ENCODE data around the gene PRR13. TPM values are rescaled to one million over a fixed set of nuclear protein-coding genes. Genes with fewer than 3 reads are reported as not detected.

The PRR13 gene
- total and polyA plus RNA-seq, 8 donors = 44.3 to 437 (median 164) TPM

DNA sequence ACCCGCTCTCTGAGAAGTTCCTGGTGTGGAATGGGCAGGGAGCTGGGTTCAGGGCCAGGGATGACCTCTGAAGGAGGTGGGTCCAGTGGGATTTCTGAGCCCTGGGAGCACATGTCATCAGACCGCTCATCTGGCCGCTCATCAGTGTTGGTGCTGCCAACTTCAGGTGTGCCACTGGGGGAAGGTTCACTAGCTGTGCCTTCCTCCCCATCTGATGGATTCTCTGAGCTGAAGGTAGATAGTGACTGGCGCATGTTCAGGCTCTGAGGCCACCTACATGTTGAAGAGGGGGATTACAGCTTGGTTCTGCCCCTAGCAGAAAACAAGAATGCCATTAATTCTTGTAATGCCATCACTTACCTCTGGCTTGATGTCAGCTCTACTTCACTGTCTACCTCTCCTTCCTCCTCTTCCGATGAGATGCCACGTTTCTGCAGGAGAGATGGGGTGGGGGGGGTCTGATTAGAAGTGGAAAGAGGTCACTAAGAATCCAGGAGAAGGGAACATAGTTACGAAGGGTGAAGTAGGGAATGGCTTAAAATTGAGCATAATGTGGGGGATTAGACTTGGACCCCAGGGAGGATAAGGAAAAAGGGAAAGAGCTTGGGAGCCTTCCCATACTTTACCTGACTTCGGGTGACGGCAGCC is 40.5 kb downstream of the PRR13 start:
- Histone ChIP-seq H3K9me3 (no peaks in the 10 kb centered on the region), H3K4me1 (peaks cover 0 to 59% (median 36%) of the 10 kb centered on the region in 4 donors), H3K4me3 (no peak overlapping the region), H3K27me3 (no peaks in the 10 kb centered on the region), H3K27ac (peak overlapping the region in 4 of 5 donors; percentile 3 to 54 (median 32)), H3K36me3 (peaks cover 59 to 100% (median 100%) of the 10 kb centered on the region in 4 donors)
- intact Hi-C loops (cut with DNase I; ENCODE audit: low total_unique reads) = no loop called here
- no peak for DNase-seq
- 75 to 82% (median 78%) methylated on average over 8 to 9 of the region's 9 CpGs for WGBS, 5 donors
- TF ChIP-seq EP300 (IDR thresholded peaks at IDR 0.05) (no peak), POLR2A (IDR thresholded peaks at IDR 0.05) (no peak), POLR2AphosphoS5 (IDR thresholded peaks at IDR 0.05) (no peak)
- TF ChIP-seq, protein P1, sequence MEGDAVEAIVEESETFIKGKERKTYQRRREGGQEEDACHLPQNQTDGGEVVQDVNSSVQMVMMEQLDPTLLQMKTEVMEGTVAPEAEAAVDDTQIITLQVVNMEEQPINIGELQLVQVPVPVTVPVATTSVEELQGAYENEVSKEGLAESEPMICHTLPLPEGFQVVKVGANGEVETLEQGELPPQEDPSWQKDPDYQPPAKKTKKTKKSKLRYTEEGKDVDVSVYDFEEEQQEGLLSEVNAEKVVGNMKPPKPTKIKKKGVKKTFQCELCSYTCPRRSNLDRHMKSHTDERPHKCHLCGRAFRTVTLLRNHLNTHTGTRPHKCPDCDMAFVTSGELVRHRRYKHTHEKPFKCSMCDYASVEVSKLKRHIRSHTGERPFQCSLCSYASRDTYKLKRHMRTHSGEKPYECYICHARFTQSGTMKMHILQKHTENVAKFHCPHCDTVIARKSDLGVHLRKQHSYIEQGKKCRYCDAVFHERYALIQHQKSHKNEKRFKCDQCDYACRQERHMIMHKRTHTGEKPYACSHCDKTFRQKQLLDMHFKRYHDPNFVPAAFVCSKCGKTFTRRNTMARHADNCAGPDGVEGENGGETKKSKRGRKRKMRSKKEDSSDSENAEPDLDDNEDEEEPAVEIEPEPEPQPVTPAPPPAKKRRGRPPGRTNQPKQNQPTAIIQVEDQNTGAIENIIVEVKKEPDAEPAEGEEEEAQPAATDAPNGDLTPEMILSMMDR (IDR thresholded peaks at IDR 0.05) = no peak

DNA sequence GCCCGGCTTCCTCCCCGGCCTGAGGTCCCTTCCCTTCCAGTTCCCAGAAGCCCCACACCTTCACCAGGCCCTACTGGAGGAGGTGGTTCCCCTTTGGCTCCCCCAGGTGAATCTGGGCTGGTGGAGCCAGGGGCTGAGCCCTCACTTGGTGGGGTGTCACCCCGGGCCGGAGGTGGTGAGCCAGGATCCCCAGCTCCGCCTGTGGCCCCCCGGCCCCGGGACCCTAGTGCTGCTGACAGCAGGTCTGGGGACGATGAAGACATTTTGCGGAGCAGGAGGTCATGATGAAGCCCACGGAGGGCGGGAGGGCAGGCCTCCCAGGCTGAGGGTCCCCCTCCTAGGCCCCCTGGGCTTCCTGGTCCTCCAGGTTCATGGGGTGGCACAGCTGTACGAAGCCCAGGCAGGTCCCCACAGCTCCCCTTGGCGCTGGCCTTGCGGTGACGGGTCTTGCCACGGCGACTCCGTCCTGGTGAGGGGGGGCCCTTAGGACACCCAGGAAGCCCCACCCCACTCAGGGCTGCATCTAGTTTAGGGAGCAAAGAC is 41.2 kb downstream of the PRR13 start:
- WGBS, 5 donors = 61 to 77% (median 70%) methylated on average over 13 to 18 of the region's 18 CpGs
- Histone ChIP-seq H3K27me3 (no peaks in the 10 kb centered on the region), H3K9me3 (no peaks in the 10 kb centered on the region), H3K27ac (peak overlapping the region in 4 of 5 donors; percentile 14 to 54 (median 39)), H3K4me1 (peaks cover 0 to 53% (median 35%) of the 10 kb centered on the region in 4 donors), H3K36me3 (peaks cover 53 to 100% (median 100%) of the 10 kb centered on the region in 4 donors), H3K4me3 (no peak overlapping the region)
- intact Hi-C loops (cut with DNase I; ENCODE audit: low total_unique reads) = no loop called here
- TF ChIP-seq, protein P1 (IDR thresholded peaks at IDR 0.05) = no peak
- TF ChIP-seq POLR2AphosphoS5 (IDR thresholded peaks at IDR 0.05) (no peak), EP300 (IDR thresholded peaks at IDR 0.05) (no peak), POLR2A (IDR thresholded peaks at IDR 0.05) (no peak)
- DNase-seq = peak in 1 of 2 donors; percentile 13

DNA sequence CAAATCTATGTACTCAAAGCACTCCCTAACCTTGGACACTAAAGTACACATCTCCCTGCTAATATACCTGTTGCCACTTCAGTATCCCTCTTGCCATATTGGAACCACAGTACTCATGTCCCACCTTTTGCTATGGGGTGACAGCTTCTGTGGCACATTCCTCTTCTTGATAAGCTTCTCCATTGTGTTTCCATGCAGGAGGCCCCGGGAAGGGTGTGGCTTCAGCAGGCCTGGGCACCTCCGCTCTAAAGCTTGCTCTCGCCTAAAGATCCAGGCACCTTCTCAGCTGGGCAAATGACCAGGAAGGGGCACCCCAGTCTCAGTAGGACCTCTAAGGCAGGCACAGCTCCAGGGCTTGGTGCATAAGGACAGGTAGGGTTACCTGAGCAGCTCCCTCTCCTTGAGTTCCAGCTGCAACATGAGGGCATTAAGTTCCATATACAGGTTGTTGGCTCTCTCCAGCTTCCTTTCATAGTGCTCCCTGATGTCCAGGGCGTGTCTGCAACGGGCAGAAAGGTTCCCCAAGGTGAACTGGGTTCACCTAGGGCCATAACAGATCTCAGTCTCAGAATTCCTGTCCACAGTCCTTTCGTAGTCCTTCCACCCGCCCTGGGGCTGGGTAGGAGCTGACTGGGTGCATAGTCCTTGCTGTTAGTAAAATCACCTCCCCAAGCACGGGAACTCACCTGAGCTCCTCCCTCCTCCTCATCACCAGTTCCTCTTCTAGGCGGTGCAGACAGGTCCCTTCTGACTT is 41.9 kb downstream of the PRR13 start:
- peaks cover 0 to 46% (median 32%) of the 10 kb centered on the region in 4 donors for H3K4me1 ChIP-seq
- peak in 1 of 2 donors; percentile 60 for DNase-seq
- H3K9me3 ChIP-seq = no peaks in the 10 kb centered on the region
- TF ChIP-seq POLR2AphosphoS5 (IDR thresholded peaks at IDR 0.05) (peak in 1 of 3 donors; percentile 1), EP300 (IDR thresholded peaks at IDR 0.05) (no peak)
- H3K27ac ChIP-seq = peak overlapping the region in 3 of 5 donors; percentile 27 to 54 (median 51)
- H3K4me3 ChIP-seq = no peak overlapping the region
- WGBS, 5 donors = 42 to 69% (median 46%) methylated on average over 9 of the region's 9 CpGs
- peaks cover 46 to 98% (median 96%) of the 10 kb centered on the region in 4 donors for H3K36me3 ChIP-seq
- intact Hi-C loops (cut with DNase I; ENCODE audit: low total_unique reads) = no loop called here
- no peaks in the 10 kb centered on the region for H3K27me3 ChIP-seq

DNA sequence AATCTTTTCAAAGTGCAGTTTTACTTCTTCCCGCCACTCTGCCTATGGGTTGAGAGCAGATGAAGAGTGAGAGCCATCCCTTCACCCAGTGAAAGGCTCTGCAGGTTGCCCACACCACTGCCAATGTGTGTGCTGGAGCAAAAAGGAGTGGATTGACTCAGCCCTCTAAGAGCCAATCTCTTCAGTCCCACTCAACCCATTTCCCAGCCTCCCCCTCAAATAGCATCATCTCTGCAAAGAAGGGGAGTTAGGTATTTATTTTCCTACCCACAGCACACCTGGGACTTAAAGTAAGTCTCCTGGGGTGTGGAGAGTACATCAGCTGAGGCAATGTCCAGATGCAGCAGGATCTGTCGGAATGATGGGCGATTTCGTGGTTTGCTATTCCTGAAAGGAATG is 42.4 kb downstream of the PRR13 start:
- no peak overlapping the region for H3K4me3 ChIP-seq
- TF ChIP-seq, protein P1 (IDR thresholded peaks at IDR 0.05) = no peak
- TF ChIP-seq POLR2AphosphoS5 (IDR thresholded peaks at IDR 0.05) = peak in 1 of 3 donors; percentile 3
- TF ChIP-seq POLR2A (IDR thresholded peaks at IDR 0.05) = no peak
- TF ChIP-seq EP300 (IDR thresholded peaks at IDR 0.05) = no peak
- WGBS, 5 donors = 88 to 97% (median 91%) methylated on average over 4 of the region's 4 CpGs
- DNase-seq = no peak
- no peaks in the 10 kb centered on the region for H3K27me3 ChIP-seq
- peak overlapping the region in 2 of 5 donors; percentile 22 to 35 for H3K27ac ChIP-seq
- intact Hi-C loops (cut with DNase I; ENCODE audit: low total_unique reads) = no loop called here
- H3K9me3 ChIP-seq = no peaks in the 10 kb centered on the region
- peaks cover 0 to 40% (median 29%) of the 10 kb centered on the region in 4 donors for H3K4me1 ChIP-seq
- H3K36me3 ChIP-seq = peaks cover 41 to 92% (median 90%) of the 10 kb centered on the region in 4 donors
